Stomach smooth muscle (tissue), 2 donors: ENCODE measurements around the gene GPC4.

ENCODE experiments used
- H3K27ac ChIP-seq: one replicate; pipeline ENCODE4 v1.7.0; 2013; ENCODE audit warnings: mild to moderate bottlenecking, low read length, inconsistent platforms
- H3K27me3 ChIP-seq, 2 donors: one replicate each; pipeline ENCODE4 v1.7.0; 2013; ENCODE audit warnings: low read length in 2 of 2; ENCODE audit not compliant: insufficient read depth in 2 of 2, control insufficient read depth in 1 of 2
- H3K36me3 ChIP-seq, 2 donors: one replicate each; pipeline ENCODE4 v1.7.0; 2013; ENCODE audit warnings: low read length in 2 of 2; ENCODE audit not compliant: control insufficient read depth in 2 of 2, insufficient read depth in 2 of 2
- H3K4me1 ChIP-seq: one replicate; pipeline ENCODE4 v1.7.0; 2013; ENCODE audit warnings: low read length; ENCODE audit not compliant: control insufficient read depth, insufficient read depth
- H3K4me3 ChIP-seq, 2 donors: one replicate each; pipeline ENCODE4 v1.7.0; 2013; ENCODE audit warnings: low read length in 2 of 2
- H3K9ac ChIP-seq, 2 donors: one replicate each; pipeline ENCODE4 v1.7.0; 2013; ENCODE audit warnings: low read length in 2 of 2, mild to moderate bottlenecking in 1 of 2
- H3K9me3 ChIP-seq, 2 donors: one replicate each; pipeline ENCODE4 v1.7.0; 2013; ENCODE audit warnings: low read length in 2 of 2; ENCODE audit not compliant: control insufficient read depth in 2 of 2
- donor health status: healthy.
- donor health status: Pancreatic carcinoma.

GPC4 gene

DNA sequence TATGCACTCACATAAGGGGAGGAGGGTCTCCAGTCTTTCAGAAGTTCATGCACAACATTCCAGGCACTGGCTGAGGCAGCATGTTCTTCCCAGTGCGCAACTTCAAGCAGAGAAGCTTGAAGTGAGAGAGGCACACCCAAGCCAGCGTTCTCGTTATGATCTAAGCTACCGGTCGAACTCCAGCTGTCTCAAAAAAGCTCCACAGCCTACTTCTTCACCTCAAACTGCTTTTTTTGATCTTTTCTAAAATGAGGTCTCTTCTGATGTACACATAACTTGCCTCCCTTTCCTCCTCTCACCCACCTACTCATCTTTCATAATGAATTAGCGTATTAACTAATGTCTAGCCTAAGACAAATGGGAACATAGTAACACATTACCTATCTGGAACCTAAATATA is 25.3 kb downstream of the GPC4 start:
- H3K9ac ChIP-seq, result no peak overlapping the region
- H3K9me3 ChIP-seq, result no peaks in the 10 kb centered on the region
- H3K27me3 ChIP-seq, result peaks cover 0 to 3% of the 10 kb centered on the region in 2 donors
- H3K4me1 ChIP-seq, result peaks cover 5% of the 10 kb centered on the region
- H3K27ac ChIP-seq, result no peak overlapping the region
- H3K36me3 ChIP-seq, result no peaks in the 10 kb centered on the region
- no peak overlapping the region for H3K4me3 ChIP-seq

DNA sequence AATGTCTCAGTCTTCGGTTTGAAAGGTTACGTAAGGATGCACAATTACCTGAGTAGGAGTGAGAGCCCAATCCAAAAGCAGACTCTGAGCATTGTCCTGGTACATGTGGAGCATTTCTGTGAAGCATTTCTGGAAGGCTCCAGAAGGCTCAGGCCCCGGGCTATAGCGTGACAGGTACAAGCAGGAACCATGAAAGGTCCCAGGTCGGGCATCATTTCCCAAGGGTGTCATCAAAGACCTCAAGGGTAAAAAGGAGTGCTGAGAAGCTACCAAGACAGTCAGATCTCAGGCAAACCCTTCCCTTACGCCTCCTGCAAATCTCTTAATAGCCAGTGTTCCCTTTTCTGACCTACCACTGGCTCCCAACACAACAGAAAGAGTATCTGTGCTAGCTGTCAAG is 30.8 kb downstream of the GPC4 start:
- no peak overlapping the region for H3K4me3 ChIP-seq
- peaks cover 0 to 6% of the 10 kb centered on the region in 2 donors for H3K27me3 ChIP-seq
- H3K36me3 ChIP-seq, result no peaks in the 10 kb centered on the region
- peaks cover 5% of the 10 kb centered on the region for H3K4me1 ChIP-seq
- no peak overlapping the region for H3K27ac ChIP-seq
- H3K9me3 ChIP-seq, result no peaks in the 10 kb centered on the region
- no peak overlapping the region for H3K9ac ChIP-seq

- Histone ChIP-seq H3K27me3 (peaks cover 0 to 15% of the 10 kb centered on the region in 2 donors), H3K27ac (no peak overlapping the region), H3K9ac (no peak overlapping the region), H3K9me3 (no peaks in the 10 kb centered on the region), H3K4me1 (peaks cover 12% of the 10 kb centered on the region), H3K36me3 (no peaks in the 10 kb centered on the region), H3K4me3 (no peak overlapping the region)
These were observed 34.3 kb downstream of the GPC4 start for GRCh38 chrX:133380711-133381619.

GRCh38 chrX:133376422-133376821 is 38.9 kb downstream of the GPC4 start:
- H3K9ac ChIP-seq, result no peak overlapping the region
- H3K4me1 ChIP-seq, result peaks cover 8% of the 10 kb centered on the region
- peak overlapping the region; percentile 1 for H3K27ac ChIP-seq

DNA sequence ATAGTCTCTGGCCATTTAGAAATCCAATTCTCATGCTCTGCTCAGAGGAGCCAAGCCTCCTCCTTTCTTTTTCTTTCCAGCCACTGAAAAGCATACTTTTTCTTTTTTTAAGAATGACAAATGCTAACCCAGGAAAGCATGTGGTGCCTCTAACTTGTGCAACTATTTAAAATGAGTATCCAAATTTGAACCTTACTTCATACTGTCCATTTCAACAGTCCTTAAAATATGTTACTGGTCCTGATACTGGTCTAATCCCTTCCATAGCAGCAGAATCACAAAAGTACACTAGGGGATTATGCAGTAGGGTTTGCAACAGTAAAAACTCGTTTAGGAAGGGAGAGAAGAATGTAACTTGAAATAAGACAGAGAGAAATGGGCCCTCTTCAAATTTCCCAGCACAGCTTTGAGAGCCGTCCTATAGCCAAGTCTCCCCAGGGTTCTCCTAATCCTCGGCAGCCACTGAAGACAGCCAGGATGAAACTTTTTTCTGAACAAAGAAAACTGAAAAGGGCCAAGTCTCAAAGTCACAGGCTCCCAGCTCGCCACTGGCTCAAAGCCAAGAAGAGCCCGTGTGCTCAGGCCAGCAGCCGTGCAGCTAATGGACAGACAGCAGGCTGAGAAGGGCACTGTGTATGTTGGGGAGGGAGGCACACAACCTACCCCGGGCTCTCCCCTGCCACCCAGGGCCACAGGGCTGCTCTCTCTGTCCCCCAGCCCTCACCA is 39.5 kb downstream of the GPC4 start:
- H3K9ac ChIP-seq, result no peak overlapping the region
- peak overlapping the region in 1 of 2 donors; percentile 41 for H3K4me3 ChIP-seq
- H3K9me3 ChIP-seq, result no peaks in the 10 kb centered on the region
- no peaks in the 10 kb centered on the region for H3K36me3 ChIP-seq
- H3K4me1 ChIP-seq, result peaks cover 8% of the 10 kb centered on the region
- H3K27me3 ChIP-seq, result peaks cover 0 to 12% of the 10 kb centered on the region in 2 donors
- peak overlapping the region; percentile 1 for H3K27ac ChIP-seq

More at GRCh38 chrX:133376422-133376821, 38.9 kb downstream of the GPC4 start:
- H3K27me3 ChIP-seq, result peaks cover 0 to 12% of the 10 kb centered on the region in 2 donors
- H3K9me3 ChIP-seq, result no peaks in the 10 kb centered on the region
- no peaks in the 10 kb centered on the region for H3K36me3 ChIP-seq
- peak overlapping the region in 1 of 2 donors; percentile 41 for H3K4me3 ChIP-seq

DNA sequence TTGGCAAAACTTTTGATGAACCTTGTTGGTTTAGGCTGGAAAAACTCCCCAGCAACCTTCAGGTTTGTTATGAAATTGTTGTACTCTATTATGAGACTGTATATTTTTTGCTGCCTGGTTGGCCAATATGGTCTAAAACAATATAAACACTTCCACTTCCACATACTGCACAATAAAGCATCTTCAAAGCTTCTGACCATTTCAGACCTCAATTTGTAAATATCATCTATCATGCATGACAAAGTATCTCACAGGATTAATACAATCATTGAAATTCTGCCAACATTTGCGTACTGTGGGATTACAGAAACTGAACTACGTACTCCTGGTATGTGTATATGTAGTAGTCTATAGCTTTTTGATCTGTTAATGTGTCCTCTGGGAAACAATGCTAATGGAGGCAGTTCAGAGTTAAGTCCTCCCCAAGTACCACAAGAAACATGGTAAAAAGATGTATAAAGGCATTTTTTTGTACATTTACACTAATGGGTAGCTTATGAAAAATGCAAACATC is 40.4 kb downstream of the GPC4 start:
- Histone ChIP-seq H3K9ac (no peak overlapping the region), H3K4me3 (no peak overlapping the region), H3K27me3 (peaks cover 0 to 12% of the 10 kb centered on the region in 2 donors), H3K27ac (no peak overlapping the region), H3K36me3 (no peaks in the 10 kb centered on the region), H3K4me1 (peaks cover 8% of the 10 kb centered on the region), H3K9me3 (no peaks in the 10 kb centered on the region)

- H3K27me3 ChIP-seq, result peaks cover 0 to 9% of the 10 kb centered on the region in 2 donors
- H3K4me3 ChIP-seq, result no peak overlapping the region
- H3K9me3 ChIP-seq, result no peaks in the 10 kb centered on the region
- H3K27ac ChIP-seq, result no peak overlapping the region
- no peak overlapping the region for H3K9ac ChIP-seq
- peaks cover 8% of the 10 kb centered on the region for H3K4me1 ChIP-seq
- H3K36me3 ChIP-seq, result no peaks in the 10 kb centered on the region
These were observed 41.8 kb downstream of the GPC4 start for GRCh38 chrX:133373386-133374079.

- Histone ChIP-seq H3K9me3 (no peaks in the 10 kb centered on the region), H3K27me3 (peaks cover 0 to 3% of the 10 kb centered on the region in 2 donors), H3K4me1 (no peaks in the 10 kb centered on the region), H3K27ac (no peak overlapping the region), H3K36me3 (no peaks in the 10 kb centered on the region), H3K9ac (no peak overlapping the region), H3K4me3 (no peak overlapping the region)
These were observed 44.5 kb downstream of the GPC4 start for GRCh38 chrX:133370696-133371275.

DNA sequence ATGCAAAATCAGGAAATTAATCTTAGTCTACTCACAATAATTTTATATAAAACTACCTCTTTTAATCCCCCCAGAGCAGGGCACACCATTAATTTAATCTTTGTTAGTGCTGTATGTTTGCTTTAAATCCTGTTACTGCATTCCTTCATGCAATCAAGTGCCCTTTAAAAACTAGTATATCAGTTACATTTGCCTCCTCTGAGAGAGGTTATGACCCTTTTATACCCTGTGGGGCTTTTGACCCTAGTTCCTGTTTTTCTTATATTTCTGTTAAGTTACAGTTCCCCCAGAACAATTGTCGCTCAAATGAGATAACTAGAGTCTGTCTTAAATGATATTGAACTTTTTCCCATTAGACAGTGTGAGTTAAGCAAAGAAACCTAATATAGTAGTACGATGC is 46.2 kb downstream of the GPC4 start:
- no peak overlapping the region for H3K4me3 ChIP-seq
- no peak overlapping the region for H3K27ac ChIP-seq
- no peak overlapping the region for H3K9ac ChIP-seq
- H3K9me3 ChIP-seq, result no peaks in the 10 kb centered on the region
- no peaks in the 10 kb centered on the region for H3K36me3 ChIP-seq
- no peaks in the 10 kb centered on the region for H3K4me1 ChIP-seq
- H3K27me3 ChIP-seq, result peaks cover 0 to 3% of the 10 kb centered on the region in 2 donors

- H3K27me3 ChIP-seq, result no peaks in the 10 kb centered on the region
- H3K27ac ChIP-seq, result no peak overlapping the region
- H3K36me3 ChIP-seq, result no peaks in the 10 kb centered on the region
- H3K9ac ChIP-seq, result no peak overlapping the region
- peaks cover 3% of the 10 kb centered on the region for H3K4me1 ChIP-seq
- no peaks in the 10 kb centered on the region for H3K9me3 ChIP-seq
- H3K4me3 ChIP-seq, result no peak overlapping the region
These were observed 48.6 kb downstream of the GPC4 start for GRCh38 chrX:133366735-133367134.
